Heart left ventricle (tissue), 13 donors: ENCODE data around the gene AGMO.

ENCODE experiments used
- POLR2A ChIP-seq, 2 donors: fragments of 450-650 bp; IDR thresholded peaks; one replicate each; pipeline ENCODE4 v1.6.1; 2017; ENCODE audit warnings: antibody characterized with exemption in 2 of 2, mild to moderate bottlenecking in 2 of 2, moderate library complexity in 2 of 2
- TF ChIP-seq, protein P1 (sequence below), 12 donors: fragments of 200-600 bp; sonication (generic) in 4 of 12; IDR thresholded peaks; one replicate each; pipeline versions ENCODE4 v1.5.0 to v1.8.0; 2018 to 2022; ENCODE audit warnings: antibody characterized with exemption in 12 of 12, mild to moderate bottlenecking in 5 of 12
- donor health status: ischemic (EF 13 %, LVEDD 7.1; RV severe dilation, severe dysfunction).
- donor health status: DM: no; HTN: yes; CAD: no.
- donor health status: DM: no; HTN: no; CAD: no.
- donor health status: ischemic (EF 25% LVEDD 6.9; RV normal size, moderate dysfunction).
- donor health status: ischemic (EF 25% LVEDD 5.7; RV mildly dilated, moderate dysfunction).
- donor health status: ischemic (EF 35%, LVEDD 5.7; RV mildly dilated, moderate dysfunction).
- donor health status: nonischemic (EF 11% LVEDD 7.7; RV severe dilation, severe dysfunction).
- donor health status: DM: yes; HTN: yes; CAD: no.
- donor health status: PGD.
- donor health status: ischemic (EF 29% LVEDD 5.4; RV normal size, mild dysfunction).
- donor health status: nonischemic (EF 23%, LVEDD 6.1; RV moderate dilation, normal function).

DNA sequence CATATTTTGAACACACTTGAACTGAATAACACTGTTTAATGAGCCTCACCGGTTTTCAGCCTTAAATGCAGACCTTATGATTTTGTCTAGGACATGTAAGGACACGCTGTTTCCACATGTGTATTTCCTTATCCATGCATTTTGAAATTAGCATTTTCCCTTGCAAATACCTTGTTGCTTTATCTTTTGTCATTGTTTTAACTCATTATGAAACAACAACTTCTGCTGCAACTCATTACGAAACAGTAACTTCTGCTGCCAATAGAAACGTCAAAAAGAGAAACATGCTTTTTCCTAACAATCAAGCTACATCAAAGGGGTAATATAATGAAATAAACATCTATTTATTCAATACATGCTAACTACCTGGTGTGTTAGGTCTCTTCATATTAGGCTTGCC, 322.0 kb downstream of the AGMO start:
- TF ChIP-seq, protein P1, sequence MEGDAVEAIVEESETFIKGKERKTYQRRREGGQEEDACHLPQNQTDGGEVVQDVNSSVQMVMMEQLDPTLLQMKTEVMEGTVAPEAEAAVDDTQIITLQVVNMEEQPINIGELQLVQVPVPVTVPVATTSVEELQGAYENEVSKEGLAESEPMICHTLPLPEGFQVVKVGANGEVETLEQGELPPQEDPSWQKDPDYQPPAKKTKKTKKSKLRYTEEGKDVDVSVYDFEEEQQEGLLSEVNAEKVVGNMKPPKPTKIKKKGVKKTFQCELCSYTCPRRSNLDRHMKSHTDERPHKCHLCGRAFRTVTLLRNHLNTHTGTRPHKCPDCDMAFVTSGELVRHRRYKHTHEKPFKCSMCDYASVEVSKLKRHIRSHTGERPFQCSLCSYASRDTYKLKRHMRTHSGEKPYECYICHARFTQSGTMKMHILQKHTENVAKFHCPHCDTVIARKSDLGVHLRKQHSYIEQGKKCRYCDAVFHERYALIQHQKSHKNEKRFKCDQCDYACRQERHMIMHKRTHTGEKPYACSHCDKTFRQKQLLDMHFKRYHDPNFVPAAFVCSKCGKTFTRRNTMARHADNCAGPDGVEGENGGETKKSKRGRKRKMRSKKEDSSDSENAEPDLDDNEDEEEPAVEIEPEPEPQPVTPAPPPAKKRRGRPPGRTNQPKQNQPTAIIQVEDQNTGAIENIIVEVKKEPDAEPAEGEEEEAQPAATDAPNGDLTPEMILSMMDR (IDR thresholded peaks at IDR 0.05) = no peak
- no peak for TF ChIP-seq POLR2A (IDR thresholded peaks at IDR 0.05)
